ENCODE measurements around the gene GPS1.
"Not testable (repeated sequence)": the region's sequence is repeated elsewhere in the genome, so short reads cannot be mapped to it uniquely, and the experiment has no call there.

Gene GPS1

GRCh38 chr17:82037092-82037888 is 14.4 kb upstream of the GPS1 start, which contains the start of gene DCXR:
TSS of gene DCXR (minus strand) at chr17:82037697. CDS start at chr17:82037682, 15 bp downstream.
- H3K9ac ChIP-seq (ENCODE audit: low read depth, low read length, poor library complexity, severe bottlenecking): peak within 1 kb of the TSS; percentile 89
- no peaks in the 10 kb centered on the region for H3K36me3 ChIP-seq (ENCODE audit: insufficient read depth, low read length)
- TF ChIP-seq CTCF (conservative IDR thresholded peaks at IDR 0.05; ENCODE audit: low read length) (peak; percentile 67), EZH2phosphoT487 (IDR thresholded peaks at IDR 0.05; ENCODE audit: borderline replicate concordance) (no peak)
- H3K4me1 ChIP-seq (ENCODE audit: insufficient read depth, low read length, poor library complexity, severe bottlenecking): peaks cover 8% of the 10 kb centered on the region
- H3K4me3 ChIP-seq (ENCODE audit: low read length, poor library complexity, severe bottlenecking): peak within 1 kb of the TSS; percentile 90
- H3K79me2 ChIP-seq (ENCODE audit: insufficient read depth, low read length): peaks cover 7% of the 10 kb centered on the region; the same call in 1 of the 2 replicates
- peak within 1 kb of the TSS; percentile 94 for H3K4me2 ChIP-seq (ENCODE audit: low read depth, low read length, poor library complexity, severe bottlenecking)
- no peaks in the 10 kb centered on the region for H3K9me2 ChIP-seq (replicated peaks; ENCODE audit: low read depth, low read length)
- peak within 1 kb of the TSS; percentile 79 for H2AFZ ChIP-seq (ENCODE audit: low read length)
- H3F3A ChIP-seq (ENCODE audit: low read depth): no peaks in the 10 kb centered on the region
- no peaks in the 10 kb centered on the region for H3K27me3 ChIP-seq (ENCODE audit: insufficient read depth, low read length, poor library complexity, severe bottlenecking)
- H4K20me1 ChIP-seq (ENCODE audit: insufficient read depth, low read length, poor library complexity, severe bottlenecking): peaks cover 7% of the 10 kb centered on the region
- H3K9me3 ChIP-seq (ENCODE audit: insufficient read depth, low read depth, low read length): no peaks in the 10 kb centered on the region

GRCh38 chr17:82037889-82038195 is 13.9 kb upstream of the GPS1 start:
- no peak for TF ChIP-seq CTCF (conservative IDR thresholded peaks at IDR 0.05; ENCODE audit: low read length)
- TF ChIP-seq EZH2phosphoT487 (IDR thresholded peaks at IDR 0.05; ENCODE audit: borderline replicate concordance): no peak
- Histone ChIP-seq H3K36me3 (ENCODE audit: insufficient read depth, low read length) (no peaks in the 10 kb centered on the region), H3K4me3 (ENCODE audit: low read length, poor library complexity, severe bottlenecking) (peak overlapping the region; percentile 90), H4K20me1 (ENCODE audit: insufficient read depth, low read length, poor library complexity, severe bottlenecking) (peaks cover 7% of the 10 kb centered on the region), H3K9me3 (ENCODE audit: insufficient read depth, low read depth, low read length) (no peaks in the 10 kb centered on the region), H3K4me2 (ENCODE audit: low read depth, low read length, poor library complexity, severe bottlenecking) (peak overlapping the region; percentile 94), H3K9me2 (replicated peaks; ENCODE audit: low read depth, low read length) (no peaks in the 10 kb centered on the region), H3K9ac (ENCODE audit: low read depth, low read length, poor library complexity, severe bottlenecking) (peak overlapping the region; percentile 89), H3F3A (ENCODE audit: low read depth) (no peaks in the 10 kb centered on the region), H3K79me2 (ENCODE audit: insufficient read depth, low read length) (peaks cover 7% of the 10 kb centered on the region; the same call in 1 of the 2 replicates), H2AFZ (ENCODE audit: low read length) (peak overlapping the region; percentile 79), H3K4me1 (ENCODE audit: insufficient read depth, low read length, poor library complexity, severe bottlenecking) (peaks cover 8% of the 10 kb centered on the region), H3K27me3 (ENCODE audit: insufficient read depth, low read length, poor library complexity, severe bottlenecking) (no peaks in the 10 kb centered on the region)

GRCh38 chr17:82038796-82039409 is 12.8 kb upstream of the GPS1 start:
- not testable (repeated sequence) for H2AFZ ChIP-seq (ENCODE audit: low read length)

More at GRCh38 chr17:82038796-82039409, 12.8 kb upstream of the GPS1 start:
- H3K9ac ChIP-seq (ENCODE audit: low read depth, low read length, poor library complexity, severe bottlenecking); H4K20me1 ChIP-seq (ENCODE audit: insufficient read depth, low read length, poor library complexity, severe bottlenecking); H3K9me2 ChIP-seq (replicated peaks; ENCODE audit: low read depth, low read length); H3K36me3 ChIP-seq (ENCODE audit: insufficient read depth, low read length); H3K4me3 ChIP-seq (ENCODE audit: low read length, poor library complexity, severe bottlenecking); H3F3A ChIP-seq (ENCODE audit: low read depth); H3K9me3 ChIP-seq (ENCODE audit: insufficient read depth, low read depth, low read length); H3K4me1 ChIP-seq (ENCODE audit: insufficient read depth, low read length, poor library complexity, severe bottlenecking); H3K4me2 ChIP-seq (ENCODE audit: low read depth, low read length, poor library complexity, severe bottlenecking); H3K27me3 ChIP-seq (ENCODE audit: insufficient read depth, low read length, poor library complexity, severe bottlenecking); H3K79me2 ChIP-seq (ENCODE audit: insufficient read depth, low read length): not testable (repeated sequence)
